Fibroblast of lung (primary cell): Measurements from ENCODE around the gene SLC12A1. TPM values are rescaled to one million over a fixed set of nuclear protein-coding genes. Genes with fewer than 3 reads are reported as not detected.

Experiments
- DNase-seq, 2 donors: peaks; one replicate each; pipeline versions ENCODE4 v3.0.0 to v3.0.0-alpha.2; 2010; ENCODE audit warnings: low read depth in 2 of 2
- H2AFZ ChIP-seq: 2 replicates; pipeline ENCODE4 v1.5.1; 2012; ENCODE audit warnings: low read length, control low read depth, inconsistent platforms
- H3K27ac ChIP-seq: 2 replicates; pipeline ENCODE4 v1.5.1; 2011; ENCODE audit warnings: low read length, control low read depth; ENCODE audit not compliant: insufficient read depth
- H3K27me3 ChIP-seq: 2 replicates; pipeline ENCODE4 v1.5.1; 2011; ENCODE audit warnings: mild to moderate bottlenecking, low read length; ENCODE audit not compliant: control insufficient read depth, insufficient read depth
- H3K36me3 ChIP-seq: 2 replicates; pipeline ENCODE4 v1.5.1; 2011; ENCODE audit warnings: low read length; ENCODE audit not compliant: control insufficient read depth, insufficient read depth
- H3K4me1 ChIP-seq: 2 replicates; pipeline ENCODE4 v1.5.1; 2011; ENCODE audit warnings: low read length; ENCODE audit not compliant: control insufficient read depth, insufficient read depth; ENCODE audit errors: extremely low read depth
- H3K4me2 ChIP-seq: 2 replicates; pipeline ENCODE4 v1.5.1; 2011; ENCODE audit warnings: low read length, control low read depth; ENCODE audit not compliant: insufficient read depth; ENCODE audit errors: extremely low read depth
- H3K4me3 ChIP-seq, 4 experiments: fragments of 200-600 bp in 1 of 4; sonication (generic) in 1 of 4; replicated peaks in 1 of 4; 2 replicates each; pipeline ENCODE4 v1.5.1; 2011 to 2016; ENCODE audit warnings: low read length in 4 of 4, low read depth in 3 of 4, mild to moderate bottlenecking in 3 of 4, control low read depth in 2 of 4, inconsistent platforms in 1 of 4, mixed read lengths in 1 of 4; ENCODE audit not compliant: insufficient read depth in 1 of 4; ENCODE audit errors: control extremely low read depth in 1 of 4
- H3K79me2 ChIP-seq: 2 replicates; pipeline ENCODE4 v1.5.1; 2012; ENCODE audit warnings: mild to moderate bottlenecking, low read length, inconsistent platforms; ENCODE audit not compliant: control insufficient read depth, insufficient read depth
- H3K9ac ChIP-seq: 2 replicates; pipeline ENCODE4 v1.5.1; 2011; ENCODE audit warnings: mild to moderate bottlenecking, low read length, control low read depth; ENCODE audit not compliant: insufficient read depth
- H3K9me3 ChIP-seq: 2 replicates; pipeline ENCODE4 v1.5.1; 2012; ENCODE audit warnings: low read depth, low read length; ENCODE audit not compliant: control insufficient read depth, insufficient read depth
- H4K20me1 ChIP-seq: 2 replicates; pipeline ENCODE4 v1.5.1; 2011; ENCODE audit warnings: low read length; ENCODE audit not compliant: control insufficient read depth, insufficient read depth; ENCODE audit errors: extremely low read depth
- CTCF ChIP-seq, 2 donors: IDR thresholded peaks in 1 of 2; conservative IDR thresholded peaks in 1 of 2; 1 replicate in 1 of 2; 2 replicates in 1 of 2; pipeline ENCODE4 v1.5.1; 2011 to 2012; ENCODE audit warnings: low read length in 2 of 2, control low read depth in 1 of 2, inconsistent platforms in 1 of 2, low read depth in 1 of 2, mild to moderate bottlenecking in 1 of 2
- EZH2 ChIP-seq: IDR thresholded peaks from 2 replicates; pipeline ENCODE4 v1.5.1; 2012; ENCODE audit warnings: low read length, control low read depth, mild to moderate bottlenecking; ENCODE audit errors: missing control alignments
- polyA plus RNA-seq, 2 donors: library from polyadenylated mRNA; depleted of rRNA in 1 of 2; stranded (reverse) in 1 of 2; unstranded in 1 of 2; fragments of >200 nt; gene quantifications; 2 replicates each; pipeline ENCODE4 v1.2.1, GENCODE V29; 2011 to 2012; ENCODE audit warnings: missing spikeins in 1 of 2
- total RNA-seq: library from RNA; depleted of rRNA; stranded (reverse); fragments of >200 nt; gene quantifications from 2 replicates; pipeline ENCODE4 v1.2.1, GENCODE V29; 2014

The SLC12A1 gene
- total and polyA plus RNA-seq, 2 donors (not counting 1 experiment from before 2014, with no cell fraction given), result not detected

DNA sequence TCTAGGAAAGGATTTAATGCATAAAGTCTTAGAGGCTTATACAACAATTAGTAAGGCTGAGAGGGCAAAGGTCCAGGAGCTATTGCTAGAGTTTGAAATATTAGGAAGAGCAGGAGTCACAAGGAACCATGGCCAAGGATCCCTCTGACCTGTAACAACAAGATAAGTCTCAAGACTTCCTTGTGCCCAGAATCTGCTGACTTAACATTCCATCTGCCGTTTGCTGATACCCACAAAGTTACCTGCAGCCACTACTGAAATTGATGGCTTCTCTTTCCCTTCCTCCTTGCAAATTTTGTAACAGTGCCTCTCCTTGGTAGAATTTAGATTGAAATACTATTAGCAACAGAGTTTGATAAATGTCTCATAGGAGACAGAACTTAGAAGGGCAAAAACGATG is 23.4 kb upstream of the SLC12A1 start:
- no peaks in the 10 kb centered on the region for H3K79me2 ChIP-seq
- H3K4me1 ChIP-seq, result no peaks in the 10 kb centered on the region
- H3K4me2 ChIP-seq, result no peak overlapping the region
- no peak overlapping the region for H2AFZ ChIP-seq
- H3K27me3 ChIP-seq, result no peaks in the 10 kb centered on the region
- H4K20me1 ChIP-seq, result no peaks in the 10 kb centered on the region
- H3K4me3 ChIP-seq, result no peak overlapping the region
- H3K9me3 ChIP-seq, result no peaks in the 10 kb centered on the region
- no peaks in the 10 kb centered on the region for H3K36me3 ChIP-seq
- DNase-seq, result no peak
- H3K27ac ChIP-seq, result no peak overlapping the region
- no peak overlapping the region for H3K9ac ChIP-seq
- TF ChIP-seq CTCF (conservative IDR thresholded peaks at IDR 0.05 in 1 of 2, IDR thresholded peaks at IDR 0.05 in 1 of 2; ENCODE audit: low read depth in 1 of 2, low read length in 2 of 2) (no peak), EZH2 (no peak)

DNA sequence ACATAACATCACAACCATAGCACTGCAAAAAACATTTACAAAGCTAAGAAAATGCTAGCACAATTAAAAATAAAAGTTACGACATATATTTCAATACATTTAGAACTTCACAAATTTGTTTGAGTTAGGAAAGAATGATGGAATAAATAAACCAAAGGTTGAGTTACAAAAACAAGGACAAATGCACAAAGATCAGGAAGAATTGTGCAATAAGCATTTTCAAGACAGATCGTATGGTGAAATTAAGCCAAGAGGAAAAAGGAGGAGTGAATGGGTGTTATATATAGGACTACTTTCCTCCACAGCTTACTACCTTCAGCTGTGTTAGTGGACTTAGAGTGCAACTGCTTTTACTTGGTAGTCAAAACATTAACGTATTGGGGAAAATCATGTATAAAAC is 20.6 kb upstream of the SLC12A1 start:
- no peak for TF ChIP-seq EZH2
- TF ChIP-seq CTCF (conservative IDR thresholded peaks at IDR 0.05 in 1 of 2, IDR thresholded peaks at IDR 0.05 in 1 of 2; ENCODE audit: low read depth in 1 of 2, low read length in 2 of 2), result no peak
- Histone ChIP-seq H3K36me3 (no peaks in the 10 kb centered on the region), H4K20me1 (no peaks in the 10 kb centered on the region), H3K9ac (no peak overlapping the region), H3K79me2 (no peaks in the 10 kb centered on the region), H3K4me1 (no peaks in the 10 kb centered on the region), H2AFZ (no peak overlapping the region), H3K27ac (no peak overlapping the region), H3K9me3 (no peaks in the 10 kb centered on the region), H3K27me3 (no peaks in the 10 kb centered on the region), H3K4me2 (no peak overlapping the region), H3K4me3 (no peak overlapping the region)
- peak in 1 of 2 donors; percentile 15 for DNase-seq

DNA sequence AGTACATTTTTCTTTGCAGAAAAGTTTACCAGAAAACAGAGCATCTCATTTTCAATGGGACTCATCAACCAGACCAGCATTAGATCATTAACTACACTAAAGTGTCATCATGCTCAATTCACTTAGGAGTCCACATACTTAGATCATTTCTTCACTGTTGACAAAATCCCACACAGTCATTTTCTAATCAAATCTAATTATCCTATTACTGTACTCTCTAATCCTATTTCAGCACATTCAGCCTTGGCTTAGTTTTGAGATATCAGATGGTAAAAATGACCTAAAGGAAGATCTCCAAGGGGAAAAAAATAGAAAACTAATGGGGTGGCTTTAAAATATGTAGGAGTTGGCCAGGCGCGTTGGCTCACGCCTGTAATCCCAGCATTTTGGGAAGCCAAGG is 19.8 kb upstream of the SLC12A1 start:
- no peak for TF ChIP-seq EZH2
- no peak for TF ChIP-seq CTCF (conservative IDR thresholded peaks at IDR 0.05 in 1 of 2, IDR thresholded peaks at IDR 0.05 in 1 of 2; ENCODE audit: low read depth in 1 of 2, low read length in 2 of 2)
- no peak overlapping the region for H3K4me2 ChIP-seq
- no peaks in the 10 kb centered on the region for H3K4me1 ChIP-seq
- H2AFZ ChIP-seq, result no peak overlapping the region
- no peaks in the 10 kb centered on the region for H3K36me3 ChIP-seq
- H3K9ac ChIP-seq, result no peak overlapping the region
- no peak for DNase-seq
- no peak overlapping the region for H3K4me3 ChIP-seq
- no peaks in the 10 kb centered on the region for H3K79me2 ChIP-seq
- H4K20me1 ChIP-seq, result no peaks in the 10 kb centered on the region
- no peaks in the 10 kb centered on the region for H3K9me3 ChIP-seq
- H3K27ac ChIP-seq, result no peak overlapping the region
- no peaks in the 10 kb centered on the region for H3K27me3 ChIP-seq
